SK-N-SH treated with all-trans-retinoic acid at 6 μM for 48 hours (cell line): ENCODE measurements around the gene EML4.

Source experiments
- ATAC-seq: fragments of 200-7000 bp; cut with Tn5 transposase; 3 replicates; pipeline ENCODE4 v1.9.1; 2020; ENCODE audit warnings: mild to moderate bottlenecking, moderate library complexity
- ARNTL ChIP-seq: fragments of 450-650 bp; formaldehyde crosslinking; IDR thresholded peaks from 2 replicates; pipeline ENCODE4 v1.5.0; 2020; ENCODE audit warnings: low read depth, mild to moderate bottlenecking, moderate library complexity, borderline replicate concordance
- BACH2 ChIP-seq: fragments of 250-450 bp; sonication (Bioruptor Pico); IDR thresholded peaks from 2 replicates; pipeline ENCODE4 v1.9.0; 2021; ENCODE audit warnings: mild to moderate bottlenecking, borderline replicate concordance
- CSDC2 ChIP-seq: fragments of 250-450 bp; sonication (Bioruptor Pico); IDR thresholded peaks from 2 replicates; pipeline ENCODE4 v1.5.0; 2020; ENCODE audit warnings: mild to moderate bottlenecking, moderate library complexity
- ESRRG ChIP-seq: fragments of 250-450 bp; sonication (Bioruptor Pico); IDR thresholded peaks from 2 replicates; pipeline ENCODE4 v1.6.1; 2021; ENCODE audit warnings: mild to moderate bottlenecking
- GLIS3 ChIP-seq: fragments of 250-450 bp; sonication (Bioruptor Pico); IDR thresholded peaks from 2 replicates; pipeline ENCODE4 v1.5.0; 2020; ENCODE audit warnings: mild to moderate bottlenecking, moderate library complexity
- ISL1 ChIP-seq: fragments of 250-450 bp; sonication (Bioruptor Pico); IDR thresholded peaks from 2 replicates; pipeline ENCODE4 v2.1.2; 2022; ENCODE audit warnings: mild to moderate bottlenecking, moderate library complexity
- OSR1 ChIP-seq: fragments of 250-450 bp; sonication (Bioruptor Pico); IDR thresholded peaks from 2 replicates; pipeline ENCODE4 v1.8.0; 2022; ENCODE audit warnings: moderate library complexity, mild to moderate bottlenecking, inconsistent platforms
- RARB ChIP-seq: fragments of 250-450 bp; sonication (Bioruptor Pico); IDR thresholded peaks from 2 replicates; pipeline ENCODE4 v1.8.0; 2021; ENCODE audit warnings: mild to moderate bottlenecking, moderate library complexity
- SNAI2 ChIP-seq: fragments of 250-450 bp; sonication (Bioruptor Pico); IDR thresholded peaks from 2 replicates; pipeline ENCODE4 v1.5.0; 2020; ENCODE audit warnings: mild to moderate bottlenecking, moderate library complexity
- TOX ChIP-seq: fragments of 250-450 bp; sonication (Bioruptor Pico); IDR thresholded peaks from 2 replicates; pipeline ENCODE4 v1.8.0; 2021; ENCODE audit warnings: mild to moderate bottlenecking, moderate library complexity, borderline replicate concordance
- ZC3H10 ChIP-seq: fragments of 250-450 bp; sonication (Bioruptor Pico); IDR thresholded peaks from 2 replicates; pipeline ENCODE4 v1.5.1; 2021; ENCODE audit warnings: mild to moderate bottlenecking, moderate library complexity
- ZNF565 ChIP-seq: fragments of 450-650 bp; formaldehyde crosslinking; conservative IDR thresholded peaks from 2 replicates; pipeline ENCODE4 v1.5.0; 2020; ENCODE audit warnings: low read depth, mild to moderate bottlenecking, moderate library complexity
- ZNF70 ChIP-seq: fragments of 450-650 bp; formaldehyde crosslinking; IDR thresholded peaks from 2 replicates; pipeline ENCODE4 v1.5.0; 2020; ENCODE audit warnings: mild to moderate bottlenecking, moderate library complexity
- ZNF8 ChIP-seq: fragments of 450-650 bp; formaldehyde crosslinking; IDR thresholded peaks from 2 replicates; pipeline ENCODE4 v1.5.0; 2020; ENCODE audit warnings: mild to moderate bottlenecking, moderate library complexity
- TF ChIP-seq, protein P1 (sequence below): fragments of 250-450 bp; sonication (Bioruptor Pico); IDR thresholded peaks from 2 replicates; pipeline ENCODE4 v1.8.0; 2021; ENCODE audit warnings: low read depth, mild to moderate bottlenecking, moderate library complexity, borderline replicate concordance
- TF ChIP-seq, protein P2 (sequence below): fragments of 250-450 bp; sonication (Bioruptor Pico); IDR thresholded peaks from 2 replicates; pipeline ENCODE4 v1.5.0; 2020; ENCODE audit warnings: mild to moderate bottlenecking, moderate library complexity
- TF ChIP-seq, protein P3 (sequence below): fragments of 250-450 bp; sonication (Bioruptor Pico); IDR thresholded peaks from 2 replicates; pipeline ENCODE4 v1.5.1; 2021; ENCODE audit warnings: mild to moderate bottlenecking, moderate library complexity
- TF ChIP-seq, protein P4 (sequence below): fragments of 250-450 bp; sonication (Bioruptor Pico); IDR thresholded peaks from 2 replicates; pipeline ENCODE4 v1.8.0; 2020; ENCODE audit warnings: mild to moderate bottlenecking, moderate library complexity, borderline replicate concordance

The EML4 gene

DNA sequence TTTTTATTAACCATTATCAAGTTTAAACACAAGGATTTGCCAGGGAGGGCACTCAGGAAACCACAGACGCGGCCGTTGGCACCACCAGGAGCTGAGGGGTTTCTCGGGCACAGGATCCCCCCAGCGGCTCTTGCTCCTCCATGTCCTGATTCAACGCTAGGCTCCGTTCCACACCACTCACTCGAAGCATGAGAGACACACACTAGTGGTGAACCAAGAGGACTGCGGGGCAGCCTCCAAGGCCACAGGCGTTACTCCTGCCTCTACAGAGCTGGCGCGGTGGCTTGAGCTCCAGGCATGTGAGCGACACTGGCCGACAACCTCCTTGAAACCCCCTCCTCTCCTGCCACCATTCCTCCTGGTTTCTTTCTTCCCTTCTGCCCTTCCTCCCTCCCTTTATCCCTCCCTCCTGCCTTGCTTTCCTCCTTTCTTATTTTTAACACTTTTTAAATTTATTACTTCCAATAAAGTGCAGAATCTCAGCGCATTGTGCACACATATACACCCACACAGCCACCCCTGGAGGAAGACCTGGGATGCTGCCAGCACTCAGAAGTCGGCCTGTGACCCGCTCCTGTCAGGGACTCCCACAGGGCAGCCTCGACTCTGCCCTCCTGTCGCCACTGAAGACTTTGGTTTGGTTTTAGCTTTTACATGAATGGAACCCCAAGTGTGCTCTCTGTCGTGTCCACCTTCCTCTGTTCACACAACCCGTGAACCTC is 170.2 kb downstream of the EML4 start:
- TF ChIP-seq BACH2 (no peak), ZNF565 (CRISPR knock-in tag) (no peak), TOX (CRISPR knock-in tag) (no peak), CSDC2 (CRISPR knock-in tag) (no peak), ZC3H10 (no peak), ESRRG (CRISPR knock-in tag) (no peak), ISL1 (CRISPR knock-in tag) (no peak), ZNF70 (CRISPR knock-in tag) (no peak), SNAI2 (CRISPR knock-in tag) (no peak)
- TF ChIP-seq, protein P1, sequence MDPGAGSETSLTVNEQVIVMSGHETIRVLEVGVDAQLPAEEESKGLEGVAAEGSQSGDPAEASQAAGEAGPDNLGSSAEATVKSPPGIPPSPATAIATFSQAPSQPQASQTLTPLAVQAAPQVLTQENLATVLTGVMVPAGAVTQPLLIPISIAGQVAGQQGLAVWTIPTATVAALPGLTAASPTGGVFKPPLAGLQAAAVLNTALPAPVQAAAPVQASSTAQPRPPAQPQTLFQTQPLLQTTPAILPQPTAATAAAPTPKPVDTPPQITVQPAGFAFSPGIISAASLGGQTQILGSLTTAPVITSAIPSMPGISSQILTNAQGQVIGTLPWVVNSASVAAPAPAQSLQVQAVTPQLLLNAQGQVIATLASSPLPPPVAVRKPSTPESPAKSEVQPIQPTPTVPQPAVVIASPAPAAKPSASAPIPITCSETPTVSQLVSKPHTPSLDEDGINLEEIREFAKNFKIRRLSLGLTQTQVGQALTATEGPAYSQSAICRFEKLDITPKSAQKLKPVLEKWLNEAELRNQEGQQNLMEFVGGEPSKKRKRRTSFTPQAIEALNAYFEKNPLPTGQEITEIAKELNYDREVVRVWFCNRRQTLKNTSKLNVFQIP: no peak
- TF ChIP-seq, protein P2, sequence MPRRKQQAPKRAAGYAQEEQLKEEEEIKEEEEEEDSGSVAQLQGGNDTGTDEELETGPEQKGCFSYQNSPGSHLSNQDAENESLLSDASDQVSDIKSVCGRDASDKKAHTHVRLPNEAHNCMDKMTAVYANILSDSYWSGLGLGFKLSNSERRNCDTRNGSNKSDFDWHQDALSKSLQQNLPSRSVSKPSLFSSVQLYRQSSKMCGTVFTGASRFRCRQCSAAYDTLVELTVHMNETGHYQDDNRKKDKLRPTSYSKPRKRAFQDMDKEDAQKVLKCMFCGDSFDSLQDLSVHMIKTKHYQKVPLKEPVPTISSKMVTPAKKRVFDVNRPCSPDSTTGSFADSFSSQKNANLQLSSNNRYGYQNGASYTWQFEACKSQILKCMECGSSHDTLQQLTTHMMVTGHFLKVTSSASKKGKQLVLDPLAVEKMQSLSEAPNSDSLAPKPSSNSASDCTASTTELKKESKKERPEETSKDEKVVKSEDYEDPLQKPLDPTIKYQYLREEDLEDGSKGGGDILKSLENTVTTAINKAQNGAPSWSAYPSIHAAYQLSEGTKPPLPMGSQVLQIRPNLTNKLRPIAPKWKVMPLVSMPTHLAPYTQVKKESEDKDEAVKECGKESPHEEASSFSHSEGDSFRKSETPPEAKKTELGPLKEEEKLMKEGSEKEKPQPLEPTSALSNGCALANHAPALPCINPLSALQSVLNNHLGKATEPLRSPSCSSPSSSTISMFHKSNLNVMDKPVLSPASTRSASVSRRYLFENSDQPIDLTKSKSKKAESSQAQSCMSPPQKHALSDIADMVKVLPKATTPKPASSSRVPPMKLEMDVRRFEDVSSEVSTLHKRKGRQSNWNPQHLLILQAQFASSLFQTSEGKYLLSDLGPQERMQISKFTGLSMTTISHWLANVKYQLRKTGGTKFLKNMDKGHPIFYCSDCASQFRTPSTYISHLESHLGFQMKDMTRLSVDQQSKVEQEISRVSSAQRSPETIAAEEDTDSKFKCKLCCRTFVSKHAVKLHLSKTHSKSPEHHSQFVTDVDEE (CRISPR knock-in tag): no peak
- TF ChIP-seq, protein P3, sequence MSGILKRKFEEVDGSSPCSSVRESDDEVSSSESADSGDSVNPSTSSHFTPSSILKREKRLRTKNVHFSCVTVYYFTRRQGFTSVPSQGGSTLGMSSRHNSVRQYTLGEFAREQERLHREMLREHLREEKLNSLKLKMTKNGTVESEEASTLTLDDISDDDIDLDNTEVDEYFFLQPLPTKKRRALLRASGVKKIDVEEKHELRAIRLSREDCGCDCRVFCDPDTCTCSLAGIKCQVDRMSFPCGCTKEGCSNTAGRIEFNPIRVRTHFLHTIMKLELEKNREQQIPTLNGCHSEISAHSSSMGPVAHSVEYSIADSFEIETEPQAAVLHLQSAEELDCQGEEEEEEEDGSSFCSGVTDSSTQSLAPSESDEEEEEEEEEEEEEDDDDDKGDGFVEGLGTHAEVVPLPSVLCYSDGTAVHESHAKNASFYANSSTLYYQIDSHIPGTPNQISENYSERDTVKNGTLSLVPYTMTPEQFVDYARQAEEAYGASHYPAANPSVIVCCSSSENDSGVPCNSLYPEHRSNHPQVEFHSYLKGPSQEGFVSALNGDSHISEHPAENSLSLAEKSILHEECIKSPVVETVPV: no peak
- TF ChIP-seq, protein P4, sequence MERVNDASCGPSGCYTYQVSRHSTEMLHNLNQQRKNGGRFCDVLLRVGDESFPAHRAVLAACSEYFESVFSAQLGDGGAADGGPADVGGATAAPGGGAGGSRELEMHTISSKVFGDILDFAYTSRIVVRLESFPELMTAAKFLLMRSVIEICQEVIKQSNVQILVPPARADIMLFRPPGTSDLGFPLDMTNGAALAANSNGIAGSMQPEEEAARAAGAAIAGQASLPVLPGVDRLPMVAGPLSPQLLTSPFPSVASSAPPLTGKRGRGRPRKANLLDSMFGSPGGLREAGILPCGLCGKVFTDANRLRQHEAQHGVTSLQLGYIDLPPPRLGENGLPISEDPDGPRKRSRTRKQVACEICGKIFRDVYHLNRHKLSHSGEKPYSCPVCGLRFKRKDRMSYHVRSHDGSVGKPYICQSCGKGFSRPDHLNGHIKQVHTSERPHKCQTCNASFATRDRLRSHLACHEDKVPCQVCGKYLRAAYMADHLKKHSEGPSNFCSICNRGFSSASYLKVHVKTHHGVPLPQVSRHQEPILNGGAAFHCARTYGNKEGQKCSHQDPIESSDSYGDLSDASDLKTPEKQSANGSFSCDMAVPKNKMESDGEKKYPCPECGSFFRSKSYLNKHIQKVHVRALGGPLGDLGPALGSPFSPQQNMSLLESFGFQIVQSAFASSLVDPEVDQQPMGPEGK (CRISPR knock-in tag): no peak

DNA sequence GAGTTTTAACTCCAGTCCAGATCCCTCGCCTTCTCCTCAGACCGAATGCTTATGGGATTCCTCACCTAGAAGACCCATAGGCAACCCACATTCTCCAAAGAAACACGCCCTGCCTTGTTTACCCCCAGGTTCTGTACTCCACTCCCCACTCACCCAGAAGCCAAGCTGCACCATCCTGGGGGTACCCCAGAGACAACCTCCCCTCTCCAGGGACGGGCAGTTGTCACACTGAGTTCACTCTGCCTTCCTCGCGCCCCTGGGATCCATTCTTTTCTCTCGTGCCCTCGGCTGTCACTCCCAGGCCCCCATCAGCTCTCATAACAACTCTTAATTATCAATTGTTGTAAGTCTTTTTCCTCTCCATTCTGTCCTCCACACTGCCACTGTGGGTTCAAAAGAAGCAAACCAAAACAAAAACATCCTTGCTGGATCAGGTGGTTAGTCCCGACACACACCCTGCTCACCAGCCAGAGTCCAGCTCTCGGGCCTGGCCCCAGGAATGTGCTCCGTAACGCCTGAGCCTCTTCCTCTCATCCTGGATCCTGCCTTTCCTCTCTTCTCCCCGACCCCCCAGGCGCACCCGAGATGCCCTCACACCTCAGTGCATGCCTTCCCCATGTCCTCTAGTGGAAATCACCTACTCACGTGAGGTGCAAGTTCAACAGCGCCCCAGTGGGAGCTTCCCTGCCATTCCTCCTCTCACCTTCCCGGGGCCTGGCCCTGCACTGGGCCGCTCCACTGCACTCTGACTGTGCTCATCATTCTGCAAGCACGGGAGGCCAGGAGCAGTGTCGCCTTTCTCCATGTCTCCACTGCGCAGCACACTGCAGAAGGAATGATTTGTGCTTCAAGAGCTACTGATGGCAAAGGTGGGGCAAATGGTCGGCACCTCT is 171.1 kb downstream of the EML4 start:
- no peak for ATAC-seq
- TF ChIP-seq GLIS3: no peak
- TF ChIP-seq, protein P3: no peak
- no peak for TF ChIP-seq ZNF565 (CRISPR knock-in tag)
- TF ChIP-seq, protein P1: no peak
- TF ChIP-seq RARB (CRISPR knock-in tag): no peak
- no peak for TF ChIP-seq SNAI2 (CRISPR knock-in tag)
- TF ChIP-seq OSR1 (CRISPR knock-in tag): no peak
- TF ChIP-seq ESRRG (CRISPR knock-in tag): no peak
- no peak for TF ChIP-seq ARNTL (CRISPR knock-in tag)
- no peak for TF ChIP-seq ZNF8

More for the DNA sequence above, 170.2 kb downstream of the EML4 start:
- ATAC-seq: peak; percentile 13
